ENCODE data around the gene ERC1. TPM values are rescaled to one million over a fixed set of nuclear protein-coding genes. Genes with fewer than 3 reads are reported as not detected.

Gene ERC1
- total RNA-seq, 4 donors from 2014 or later: 46.1 to 83.2 (median 63.8) TPM

- TF ChIP-seq, protein P1, sequence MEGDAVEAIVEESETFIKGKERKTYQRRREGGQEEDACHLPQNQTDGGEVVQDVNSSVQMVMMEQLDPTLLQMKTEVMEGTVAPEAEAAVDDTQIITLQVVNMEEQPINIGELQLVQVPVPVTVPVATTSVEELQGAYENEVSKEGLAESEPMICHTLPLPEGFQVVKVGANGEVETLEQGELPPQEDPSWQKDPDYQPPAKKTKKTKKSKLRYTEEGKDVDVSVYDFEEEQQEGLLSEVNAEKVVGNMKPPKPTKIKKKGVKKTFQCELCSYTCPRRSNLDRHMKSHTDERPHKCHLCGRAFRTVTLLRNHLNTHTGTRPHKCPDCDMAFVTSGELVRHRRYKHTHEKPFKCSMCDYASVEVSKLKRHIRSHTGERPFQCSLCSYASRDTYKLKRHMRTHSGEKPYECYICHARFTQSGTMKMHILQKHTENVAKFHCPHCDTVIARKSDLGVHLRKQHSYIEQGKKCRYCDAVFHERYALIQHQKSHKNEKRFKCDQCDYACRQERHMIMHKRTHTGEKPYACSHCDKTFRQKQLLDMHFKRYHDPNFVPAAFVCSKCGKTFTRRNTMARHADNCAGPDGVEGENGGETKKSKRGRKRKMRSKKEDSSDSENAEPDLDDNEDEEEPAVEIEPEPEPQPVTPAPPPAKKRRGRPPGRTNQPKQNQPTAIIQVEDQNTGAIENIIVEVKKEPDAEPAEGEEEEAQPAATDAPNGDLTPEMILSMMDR (IDR thresholded peaks at IDR 0.05): no peak
- DNase-seq (ENCODE audit: low spot score) (no peak), ATAC-seq (ENCODE audit: low FRiP score) (no peak)
These were observed 62.7 kb downstream of the ERC1 start for GRCh38 chr12:1053690-1054089.

- TF ChIP-seq, protein P1 (IDR thresholded peaks at IDR 0.05): no peak
- DNase-seq (ENCODE audit: low spot score) (no peak), ATAC-seq (ENCODE audit: low FRiP score) (no peak)
These were observed 63.3 kb downstream of the ERC1 start for GRCh38 chr12:1054117-1054870.

DNA sequence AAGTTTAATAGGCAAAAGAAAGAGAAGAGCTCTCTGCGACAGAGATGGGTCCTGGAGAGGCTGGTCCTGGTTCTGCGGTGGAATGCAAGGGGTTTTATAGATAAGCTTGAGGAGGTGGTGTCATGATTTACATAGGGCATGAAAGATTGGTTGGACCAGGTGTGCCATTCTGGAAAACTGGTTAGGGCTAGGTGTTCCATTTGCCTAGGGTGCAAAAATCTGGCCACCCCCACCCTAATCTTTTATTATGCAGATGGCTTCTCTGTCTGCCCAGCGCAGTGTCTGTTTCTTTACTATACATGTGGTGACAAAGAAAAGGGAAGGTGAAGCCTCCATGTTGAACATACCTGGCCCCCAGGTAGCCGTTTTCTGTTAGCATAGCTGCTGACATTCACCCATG is 65.4 kb downstream of the ERC1 start:
- DNase-seq (ENCODE audit: low spot score): no peak
- TF ChIP-seq, protein P1 (IDR thresholded peaks at IDR 0.05): no peak
- ATAC-seq (ENCODE audit: low FRiP score): no peak

DNA sequence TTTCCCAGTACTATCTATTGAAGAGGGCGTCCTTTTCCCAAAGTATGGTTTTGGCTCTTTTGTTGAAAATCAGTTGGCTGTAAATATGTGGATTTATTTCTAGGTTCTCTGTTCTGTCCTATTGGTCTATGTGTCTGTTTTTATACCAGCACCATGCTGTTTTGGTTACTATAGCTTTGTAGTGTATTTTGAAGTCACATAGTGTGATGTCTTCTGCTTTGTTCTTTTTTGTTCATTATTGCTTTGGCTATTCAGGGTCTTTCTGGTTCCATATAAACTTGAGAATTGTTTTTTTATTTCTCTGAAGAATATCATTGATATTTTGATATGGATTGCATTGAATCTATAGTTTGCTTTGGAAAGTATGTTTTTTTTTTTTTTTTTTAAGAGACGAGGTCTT is 67.4 kb downstream of the ERC1 start:
- ATAC-seq (ENCODE audit: low FRiP score): no peak
- TF ChIP-seq, protein P1 (IDR thresholded peaks at IDR 0.05): no peak
- no peak for DNase-seq (ENCODE audit: low spot score)

DNA sequence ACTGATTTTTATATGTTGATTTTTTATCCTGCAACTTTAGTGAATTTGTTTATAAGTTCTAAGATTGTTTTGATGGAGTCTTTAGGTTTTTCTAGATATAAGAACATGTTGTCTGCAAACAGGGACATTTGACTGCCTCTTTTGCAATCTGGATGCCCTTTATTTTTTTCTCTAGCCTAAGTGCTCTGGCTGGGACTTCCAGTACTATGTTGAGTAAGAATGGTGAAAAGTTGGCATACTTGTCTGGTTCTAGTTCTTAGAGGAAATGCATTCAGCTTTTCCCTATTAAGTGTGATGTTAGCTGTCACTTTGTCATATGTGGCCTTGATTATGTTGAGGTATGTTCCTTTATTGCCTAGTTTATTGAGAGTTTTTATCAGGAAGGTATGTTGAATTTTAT is 68.1 kb downstream of the ERC1 start:
- TF ChIP-seq, protein P1 (IDR thresholded peaks at IDR 0.05): no peak
- ATAC-seq (ENCODE audit: low FRiP score) (no peak), DNase-seq (ENCODE audit: low spot score) (no peak)

- DNase-seq (ENCODE audit: low spot score) (no peak), ATAC-seq (ENCODE audit: low FRiP score) (no peak)
- TF ChIP-seq, protein P1 (IDR thresholded peaks at IDR 0.05): no peak
These were observed 72.8 kb downstream of the ERC1 start for GRCh38 chr12:1063852-1064251.

DNA sequence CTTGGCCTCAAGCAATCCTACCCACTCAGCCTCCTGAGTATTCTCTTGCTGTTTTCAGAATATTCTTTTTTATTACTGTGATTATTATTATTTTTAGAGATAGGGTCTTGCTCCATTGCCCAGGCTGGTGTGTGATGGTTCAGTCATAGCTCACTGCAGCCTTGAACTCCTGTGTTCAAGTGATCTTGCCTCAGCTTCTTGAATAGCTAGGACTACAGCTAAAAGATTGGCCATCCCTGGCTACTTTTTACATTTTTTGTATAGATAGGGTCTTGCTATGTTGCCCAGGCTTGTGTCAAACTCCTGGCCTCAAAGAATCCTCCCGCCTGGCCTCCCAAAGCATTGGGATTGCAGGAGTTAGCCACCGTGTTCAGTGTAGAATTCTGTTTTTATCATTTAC is 73.3 kb downstream of the ERC1 start:
- TF ChIP-seq, protein P1 (IDR thresholded peaks at IDR 0.05): no peak
- DNase-seq (ENCODE audit: low spot score) (no peak), ATAC-seq (ENCODE audit: low FRiP score) (no peak)

All from omental fat pad (tissue), 4 donors.